Stromal cell of bone marrow (primary cell): ENCODE measurements around the gene CACNA1D.

ENCODE experiments used
- DNase-seq: peaks from one replicate; pipeline ENCODE4 v3.0.0-alpha.2; 2012; ENCODE audit warnings: low read depth

CACNA1D gene

GRCh38 chr3:53809267-53809666 lies 314.9 kb downstream of the CACNA1D start:
- DNase-seq, result no peak

GRCh38 chr3:53809764-53810400 lies 315.5 kb downstream of the CACNA1D start:
- DNase-seq, result no peak

GRCh38 chr3:53811143-53811927 lies 316.9 kb downstream of the CACNA1D start:
- DNase-seq, result no peak

GRCh38 chr3:53812434-53812833 lies 318.0 kb downstream of the CACNA1D start:
- DNase-seq, result no peak

- no peak for DNase-seq
Measured at GRCh38 chr3:53813229-53813628, 318.8 kb downstream of the CACNA1D start.

- DNase-seq, result no peak
Measured at GRCh38 chr3:53813876-53814275, 319.5 kb downstream of the CACNA1D start.

GRCh38 chr3:53815067-53815466 lies 320.7 kb downstream of the CACNA1D start:
- DNase-seq, result no peak

GRCh38 chr3:53815651-53816050 lies 321.2 kb downstream of the CACNA1D start:
- DNase-seq, result no peak

- DNase-seq, result no peak
Measured at GRCh38 chr3:53816425-53816824, 322.0 kb downstream of the CACNA1D start.

GRCh38 chr3:53817211-53817610 lies 322.8 kb downstream of the CACNA1D start:
- DNase-seq, result no peak

GRCh38 chr3:53817809-53818208 lies 323.4 kb downstream of the CACNA1D start:
- no peak for DNase-seq

GRCh38 chr3:53818221-53819162 lies 324.1 kb downstream of the CACNA1D start:
- no peak for DNase-seq

- no peak for DNase-seq
Measured at GRCh38 chr3:53819163-53819868, 324.9 kb downstream of the CACNA1D start.

- no peak for DNase-seq
Measured at GRCh38 chr3:53820084-53820483, 325.7 kb downstream of the CACNA1D start.

GRCh38 chr3:53820756-53821580 lies 326.6 kb downstream of the CACNA1D start:
- DNase-seq, result no peak

- DNase-seq, result no peak
Measured at GRCh38 chr3:53821631-53822121, 327.3 kb downstream of the CACNA1D start.

- no peak for DNase-seq
Measured at GRCh38 chr3:53822331-53822741, 327.9 kb downstream of the CACNA1D start.

- DNase-seq, result no peak
Measured at GRCh38 chr3:53823026-53823955, 328.9 kb downstream of the CACNA1D start.

- no peak for DNase-seq
Measured at GRCh38 chr3:53823956-53824657, 329.7 kb downstream of the CACNA1D start.
